ENCODE data around the gene SGMS1.

SGMS1 gene

DNA sequence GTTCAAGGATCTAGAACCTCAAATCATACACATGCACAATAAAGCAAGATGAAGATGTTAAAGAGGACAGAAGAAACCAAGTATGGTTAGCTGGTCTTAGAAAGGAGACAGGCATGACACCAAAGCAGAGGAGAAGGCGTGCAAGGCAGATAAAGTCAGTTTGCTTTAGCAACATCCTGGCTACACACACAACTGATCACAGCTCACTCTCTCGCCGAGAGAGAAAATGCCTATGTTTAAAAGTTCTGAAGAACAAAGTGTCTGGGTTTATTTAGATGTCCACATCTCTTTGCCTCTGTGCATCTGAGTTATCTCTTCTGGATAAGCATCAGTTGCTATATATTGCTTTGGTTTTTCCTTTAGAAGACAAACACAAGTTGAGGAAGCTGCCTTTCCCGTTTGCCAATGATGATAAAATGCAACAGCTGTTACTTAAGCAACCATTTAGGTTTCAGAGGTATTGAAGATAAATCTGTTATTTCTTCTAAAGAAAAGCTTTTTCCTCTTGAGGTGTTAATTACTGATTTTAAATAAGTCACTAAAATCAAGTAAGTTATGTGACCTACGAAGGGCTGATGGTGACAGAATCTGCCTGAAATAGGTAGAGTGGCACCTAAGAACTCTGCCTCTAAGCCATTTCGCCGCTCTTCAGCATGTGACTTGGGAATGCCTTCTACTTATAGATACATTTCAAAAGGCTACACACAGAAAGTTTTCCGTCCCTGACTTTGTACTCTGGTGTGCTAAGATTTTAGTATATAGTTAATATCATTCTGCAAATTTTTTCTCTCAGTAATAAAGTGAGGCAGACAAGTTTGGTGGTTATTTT, 226.2 kb downstream of the SGMS1 start:
- no peak for TF ChIP-seq CTCF (IDR thresholded peaks at IDR 0.05; ENCODE audit: low read length, missing control alignments)
- no peak overlapping the region for H3K4me3 ChIP-seq (replicated peaks; ENCODE audit: low read depth, low read length)
- DNase-seq (ENCODE audit: low read depth), result no peak

GRCh38 chr10:50396491-50397311, 227.1 kb downstream of the SGMS1 start:
- DNase-seq (ENCODE audit: low read depth), result peak; percentile 67
- H3K4me3 ChIP-seq (replicated peaks; ENCODE audit: low read depth, low read length), result no peak overlapping the region
- no peak for TF ChIP-seq CTCF (IDR thresholded peaks at IDR 0.05; ENCODE audit: low read length, missing control alignments)

- DNase-seq (ENCODE audit: low read depth), result no peak
- TF ChIP-seq CTCF (IDR thresholded peaks at IDR 0.05; ENCODE audit: low read length, missing control alignments), result no peak
- H3K4me3 ChIP-seq (replicated peaks; ENCODE audit: low read depth, low read length), result no peak overlapping the region
These were observed 227.9 kb downstream of the SGMS1 start for GRCh38 chr10:50395851-50396250.

GRCh38 chr10:50395271-50395670, 228.5 kb downstream of the SGMS1 start:
- TF ChIP-seq CTCF (IDR thresholded peaks at IDR 0.05; ENCODE audit: low read length, missing control alignments), result no peak
- H3K4me3 ChIP-seq (replicated peaks; ENCODE audit: low read depth, low read length), result no peak overlapping the region
- peak; percentile 88 for DNase-seq (ENCODE audit: low read depth)

GRCh38 chr10:50394832-50395231, 228.9 kb downstream of the SGMS1 start:
- no peak for TF ChIP-seq CTCF (IDR thresholded peaks at IDR 0.05; ENCODE audit: low read length, missing control alignments)
- no peak overlapping the region for H3K4me3 ChIP-seq (replicated peaks; ENCODE audit: low read depth, low read length)
- DNase-seq (ENCODE audit: low read depth), result peak; percentile 52

DNA sequence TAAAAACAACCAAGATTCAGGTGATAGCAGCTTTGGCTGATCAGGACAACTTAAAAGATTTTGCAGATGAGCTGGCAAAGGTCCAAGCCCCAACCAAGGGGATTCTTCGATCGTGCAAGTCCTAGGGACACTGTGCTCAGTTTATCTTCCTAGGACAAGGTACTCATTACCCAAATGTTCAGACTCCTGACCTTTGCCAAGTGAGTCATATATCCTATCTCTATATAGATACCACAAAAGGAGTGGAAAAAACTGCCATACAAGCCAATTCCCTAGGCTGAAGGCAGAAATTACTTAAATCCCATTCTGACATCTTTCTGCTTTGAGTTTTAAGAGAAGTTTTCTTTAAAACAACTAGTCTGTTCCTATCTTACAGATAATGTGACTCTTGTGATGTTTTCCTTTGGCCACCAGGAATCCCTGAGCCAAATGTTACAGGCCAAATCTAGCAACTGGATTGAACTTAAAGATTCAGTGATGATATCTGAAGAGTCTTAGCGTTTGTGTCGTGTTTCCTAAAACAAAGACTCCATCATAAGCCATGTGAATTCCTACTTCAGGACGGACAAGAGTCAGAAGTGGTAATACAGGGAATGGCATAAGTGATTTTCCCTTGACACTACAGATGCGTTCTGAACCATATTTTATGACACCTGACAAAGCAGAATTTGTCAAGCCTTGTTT, 229.8 kb downstream of the SGMS1 start:
- TF ChIP-seq CTCF (IDR thresholded peaks at IDR 0.05; ENCODE audit: low read length, missing control alignments), result peak; percentile 3
- DNase-seq (ENCODE audit: low read depth), result peak; percentile 67
- H3K4me3 ChIP-seq (replicated peaks; ENCODE audit: low read depth, low read length), result no peak overlapping the region

All from fibroblast of pulmonary artery (primary cell).